ENCODE measurements around the gene FAM25A. TPM values are rescaled to one million over a fixed set of nuclear protein-coding genes. Genes with fewer than 3 reads are reported as not detected.
"Not testable (repeated sequence)": the region's sequence is repeated elsewhere in the genome, so short reads cannot be mapped to it uniquely, and the experiment has no call there.

Gene FAM25A
- not detected for total RNA-seq

DNA sequence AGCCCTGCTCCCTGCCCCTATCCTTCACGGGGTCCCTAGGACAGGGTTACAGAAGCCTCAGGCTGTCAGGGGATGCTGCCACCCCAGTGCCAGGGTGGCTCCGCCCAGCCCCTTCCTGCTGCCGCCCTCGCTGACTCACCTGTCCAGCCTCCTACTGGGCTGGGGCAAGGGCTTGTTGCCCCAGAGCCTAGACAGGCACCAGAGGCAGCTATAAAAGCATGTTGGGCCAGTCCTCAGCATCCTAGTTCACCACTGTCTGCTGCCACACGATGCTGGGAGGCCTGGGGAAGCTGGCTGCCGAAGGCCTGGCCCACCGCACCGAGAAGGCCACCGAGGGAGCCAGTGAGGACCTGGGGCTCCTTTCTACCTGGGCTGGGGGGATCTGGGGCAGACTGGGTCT, at the start of gene FAM25A:
FAM25A (plus strand) TSS at position 239 of the 400 bp plus-strand sequence; CDS start at position 270, 31 bp downstream.
- intact Hi-C loops (cut with DNase I, micrococcal nuclease), result not testable (repeated sequence)

GRCh38 chr10:86970982-86971231, 49.2 kb upstream of the FAM25A start:
- no peak for DNase-seq
- Mint-ChIP-seq H3K4me1 (peaks cover 31% of the 10 kb centered on the region), H3K36me3 (ENCODE audit: low read depth) (no peaks in the 10 kb centered on the region), H3K27ac (peak overlapping the region; percentile 63), H3K27me3 (peaks cover 10% of the 10 kb centered on the region), H3K9me3 (ENCODE audit: low read depth) (no peaks in the 10 kb centered on the region), H3K4me3 (peak overlapping the region; percentile 70)
- ATAC-seq, result no peak
- ChIA-PET POLR2A (no interaction called here), CTCF (interaction anchor here (2.5 kb wide), 1 partner anchor 11 kb away, joined by 10 read pairs; no protein-coding TSS in a partner anchor)
- intact Hi-C loops (cut with DNase I, micrococcal nuclease), result loop anchor here in 1 of 2 experiments (1.0 kb wide), 3 partner anchors 54 to 215 kb away; partner anchors contain the start of genes BMPR1A and SHLD2

More for the DNA sequence above, at the start of gene FAM25A:
- H3K9me3 Mint-ChIP-seq (ENCODE audit: low read depth); H3K4me1 Mint-ChIP-seq; CTCF ChIA-PET; ATAC-seq; DNase-seq; H3K27me3 Mint-ChIP-seq; H3K36me3 Mint-ChIP-seq (ENCODE audit: low read depth); H3K27ac Mint-ChIP-seq; H3K4me3 Mint-ChIP-seq; POLR2A ChIA-PET: not testable (repeated sequence)

DNA sequence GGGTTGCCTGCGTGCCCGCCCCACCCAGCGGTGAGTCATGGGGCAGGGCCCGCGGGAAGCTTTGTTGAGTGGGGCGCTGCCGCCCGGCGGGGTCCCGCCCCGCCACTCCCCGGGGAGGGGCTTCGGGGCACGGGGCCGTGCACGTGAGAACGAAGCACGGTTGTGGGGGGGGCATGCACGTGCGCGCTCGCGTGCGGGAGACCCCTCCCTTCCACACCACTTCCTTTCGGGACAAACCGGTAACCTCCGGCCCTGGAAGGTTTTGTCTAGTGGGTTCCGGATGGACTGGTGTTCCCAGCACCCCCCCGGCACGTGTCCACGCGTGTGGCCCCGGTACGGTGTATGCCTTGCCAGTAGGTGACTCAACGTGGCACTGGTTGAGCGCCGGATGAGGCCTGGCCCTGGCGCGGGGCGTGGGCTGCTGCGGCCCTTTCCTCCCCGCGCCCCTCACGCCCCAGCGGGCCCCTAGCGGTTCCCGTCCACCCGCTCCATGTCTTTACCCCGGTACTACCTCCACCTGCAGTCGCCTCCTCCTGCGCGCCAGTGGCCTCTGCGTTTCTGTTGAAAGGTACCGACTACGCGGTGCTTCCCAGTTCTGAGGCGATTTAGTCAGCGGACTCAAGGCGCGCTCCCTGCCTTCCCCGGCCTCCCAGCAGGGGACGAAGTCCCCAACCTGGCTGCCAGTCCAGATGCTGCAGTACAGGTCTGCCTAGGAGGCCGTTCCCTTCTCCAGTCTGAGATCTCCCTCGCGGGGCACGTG, 48.7 kb upstream of the FAM25A start:
- intact Hi-C loops (cut with DNase I, micrococcal nuclease), result loop anchor here in 1 of 2 experiments (1.0 kb wide), 3 partner anchors 54 to 215 kb away; partner anchors contain the start of genes BMPR1A and SHLD2
- ChIA-PET POLR2A (no interaction called here), CTCF (interaction anchor here (2.5 kb wide), 1 partner anchor 11 kb away, joined by 10 read pairs; no protein-coding TSS in a partner anchor)
- DNase-seq (peak; percentile 88), ATAC-seq (peak; percentile 78)
- Mint-ChIP-seq H3K4me3 (peak overlapping the region; percentile 70), H3K36me3 (ENCODE audit: low read depth) (no peaks in the 10 kb centered on the region), H3K27me3 (peaks cover 10% of the 10 kb centered on the region), H3K4me1 (peaks cover 26% of the 10 kb centered on the region), H3K9me3 (ENCODE audit: low read depth) (no peaks in the 10 kb centered on the region), H3K27ac (peak overlapping the region; percentile 80)

- intact Hi-C loops (cut with DNase I, micrococcal nuclease), result no loop called here
- ChIA-PET POLR2A (no interaction called here), CTCF (no interaction called here)
- Mint-ChIP-seq H3K27me3 (peaks cover 10% of the 10 kb centered on the region), H3K27ac (peak overlapping the region; percentile 38), H3K9me3 (ENCODE audit: low read depth) (no peaks in the 10 kb centered on the region), H3K36me3 (ENCODE audit: low read depth) (no peaks in the 10 kb centered on the region), H3K4me1 (peaks cover 19% of the 10 kb centered on the region), H3K4me3 (no peak overlapping the region)
- no peak for ATAC-seq
- DNase-seq, result no peak
Observed at GRCh38 chr10:86972613-86973380, 47.3 kb upstream of the FAM25A start.

GRCh38 chr10:86974484-86974883, 45.6 kb upstream of the FAM25A start:
- Mint-ChIP-seq H3K4me1 (peaks cover 16% of the 10 kb centered on the region), H3K4me3 (no peak overlapping the region), H3K27ac (no peak overlapping the region), H3K9me3 (ENCODE audit: low read depth) (no peaks in the 10 kb centered on the region), H3K36me3 (ENCODE audit: low read depth) (no peaks in the 10 kb centered on the region), H3K27me3 (peaks cover 4% of the 10 kb centered on the region)
- ChIA-PET CTCF (interaction anchor here (0.6 kb wide), 1 partner anchor 195 kb away, joined by 3 read pairs; no protein-coding TSS in a partner anchor), POLR2A (no interaction called here)
- intact Hi-C loops (cut with DNase I, micrococcal nuclease), result no loop called here
- ATAC-seq (no peak), DNase-seq (no peak)

GRCh38 chr10:86976362-86977056, 43.6 kb upstream of the FAM25A start:
- ATAC-seq, result no peak
- Mint-ChIP-seq H3K27me3 (peaks cover 6% of the 10 kb centered on the region), H3K4me1 (peaks cover 9% of the 10 kb centered on the region), H3K27ac (no peak overlapping the region), H3K9me3 (ENCODE audit: low read depth) (no peaks in the 10 kb centered on the region), H3K36me3 (ENCODE audit: low read depth) (no peaks in the 10 kb centered on the region), H3K4me3 (no peak overlapping the region)
- POLR2A ChIA-PET, result no interaction called here
- CTCF ChIA-PET, result interaction anchor here (0.6 to 1.4 kb wide), 2 partner anchors 10 to 13 kb away, joined by 3 to 4 read pairs; no protein-coding TSS in a partner anchor
- no peak for DNase-seq
- intact Hi-C loops (cut with DNase I, micrococcal nuclease), result no loop called here

DNA sequence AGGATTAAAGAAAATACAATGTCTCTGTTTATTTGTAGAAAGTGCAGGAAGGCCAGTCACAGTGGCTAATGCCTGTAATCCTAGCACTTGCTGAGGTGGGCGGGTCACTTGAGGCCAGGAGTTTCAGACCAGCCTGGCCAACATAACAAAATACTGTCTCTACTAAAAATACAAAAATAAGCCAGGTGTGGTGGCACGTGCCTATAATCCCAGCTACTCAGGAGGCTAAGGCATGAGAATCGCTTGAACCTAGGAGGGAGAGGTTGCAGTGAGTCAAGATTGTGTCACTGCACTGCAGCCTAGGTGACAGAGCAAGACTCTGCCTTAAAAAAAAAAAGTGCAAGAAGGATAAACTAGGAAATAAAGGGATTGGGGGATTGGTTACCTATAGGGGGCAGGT, 41.6 kb upstream of the FAM25A start:
- H3K36me3 Mint-ChIP-seq (ENCODE audit: low read depth); DNase-seq; CTCF ChIA-PET; H3K9me3 Mint-ChIP-seq (ENCODE audit: low read depth); H3K27me3 Mint-ChIP-seq; H3K4me1 Mint-ChIP-seq; H3K4me3 Mint-ChIP-seq; ATAC-seq; intact Hi-C loops (cut with DNase I, micrococcal nuclease); POLR2A ChIA-PET: not testable (repeated sequence)
- H3K27ac Mint-ChIP-seq, result peak overlapping the region; percentile 59

DNA sequence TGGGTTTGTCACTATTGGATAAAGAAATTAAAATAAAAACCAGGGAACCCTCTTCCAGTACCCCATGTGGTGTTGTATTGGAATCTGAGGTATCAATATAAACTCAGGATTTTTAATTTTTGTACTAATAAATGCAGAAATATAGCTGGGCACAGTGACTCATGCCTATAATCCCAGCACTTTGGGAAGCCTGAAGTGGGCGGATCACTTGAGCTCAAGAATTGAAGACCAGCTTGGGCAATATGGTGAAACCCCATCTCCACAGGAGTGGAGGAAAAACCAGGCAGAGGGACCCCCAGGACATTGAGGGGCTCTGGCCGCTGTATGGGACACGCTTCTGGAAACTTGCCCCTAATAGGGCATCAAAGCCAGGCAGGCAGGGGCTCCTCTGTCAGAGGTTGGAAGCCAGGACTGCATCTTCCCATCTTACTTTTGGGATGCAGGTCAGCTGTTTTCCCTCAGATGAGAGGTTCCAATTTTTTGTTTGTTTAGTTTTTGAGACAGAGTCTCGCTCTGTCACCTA, 40.7 kb upstream of the FAM25A start:
- H3K27me3 Mint-ChIP-seq, result peaks cover 2% of the 10 kb centered on the region
- H3K9me3 Mint-ChIP-seq (ENCODE audit: low read depth), result no peaks in the 10 kb centered on the region
- intact Hi-C loops (cut with DNase I, micrococcal nuclease), result no loop called here
- DNase-seq (no peak), ATAC-seq (no peak)
- no peak overlapping the region for H3K27ac Mint-ChIP-seq
- ChIA-PET CTCF (interaction anchor here (0.9 kb wide), 1 partner anchor 41 kb away, joined by 3 read pairs; no protein-coding TSS in a partner anchor), POLR2A (no interaction called here)
- H3K4me1 Mint-ChIP-seq, result no peaks in the 10 kb centered on the region
- H3K4me3 Mint-ChIP-seq, result no peak overlapping the region
- H3K36me3 Mint-ChIP-seq (ENCODE audit: low read depth), result no peaks in the 10 kb centered on the region

GRCh38 chr10:86979977-86980448, 40.1 kb upstream of the FAM25A start:
- Mint-ChIP-seq H3K4me3 (no peak overlapping the region), H3K27ac (no peak overlapping the region), H3K27me3 (peaks cover 2% of the 10 kb centered on the region), H3K4me1 (no peaks in the 10 kb centered on the region), H3K9me3 (ENCODE audit: low read depth) (no peaks in the 10 kb centered on the region), H3K36me3 (ENCODE audit: low read depth) (no peaks in the 10 kb centered on the region)
- no peak for DNase-seq
- intact Hi-C loops (cut with DNase I, micrococcal nuclease), result no loop called here
- CTCF ChIA-PET, result no interaction called here
- no peak for ATAC-seq
- POLR2A ChIA-PET, result no interaction called here

DNA sequence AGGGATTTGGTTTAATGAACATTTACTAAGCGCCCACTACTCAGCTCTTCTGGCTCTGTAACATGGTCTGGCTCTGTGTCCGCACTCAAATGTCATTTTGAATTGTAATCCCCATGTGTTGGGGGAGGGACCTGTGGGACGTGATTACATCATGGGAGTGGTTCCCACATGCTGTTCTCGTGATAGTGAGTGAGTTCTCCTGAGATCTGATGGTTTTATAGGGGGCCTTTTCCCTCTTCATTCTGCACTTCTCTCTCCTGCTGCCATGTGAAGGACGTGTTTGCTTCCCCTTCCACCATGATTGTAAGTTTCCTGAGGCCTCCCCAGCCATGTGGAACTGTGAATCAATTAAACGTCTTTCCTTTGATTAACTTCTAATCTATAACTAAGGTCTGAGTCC, 39.1 kb upstream of the FAM25A start:
- DNase-seq; H3K4me3 Mint-ChIP-seq; POLR2A ChIA-PET; H3K4me1 Mint-ChIP-seq; H3K9me3 Mint-ChIP-seq (ENCODE audit: low read depth); intact Hi-C loops (cut with DNase I, micrococcal nuclease); ATAC-seq; H3K27me3 Mint-ChIP-seq; H3K27ac Mint-ChIP-seq; H3K36me3 Mint-ChIP-seq (ENCODE audit: low read depth): not testable (repeated sequence)
- CTCF ChIA-PET, result interaction anchor here (1.1 kb wide), 1 partner anchor 41 kb away, joined by 5 read pairs; no protein-coding TSS in a partner anchor

GRCh38 chr10:86981716-86982115, 38.4 kb upstream of the FAM25A start:
- CTCF ChIA-PET, result interaction anchor here (1.1 kb wide), 1 partner anchor 42 kb away, joined by 5 read pairs; no protein-coding TSS in a partner anchor

More at GRCh38 chr10:86981716-86982115, 38.4 kb upstream of the FAM25A start:
- POLR2A ChIA-PET, result no interaction called here
- DNase-seq (no peak), ATAC-seq (no peak)
- no peaks in the 10 kb centered on the region for H3K36me3 Mint-ChIP-seq (ENCODE audit: low read depth)
- peaks cover 2% of the 10 kb centered on the region for H3K27me3 Mint-ChIP-seq
- H3K4me3 Mint-ChIP-seq, result no peak overlapping the region
- no peaks in the 10 kb centered on the region for H3K4me1 Mint-ChIP-seq
- no peaks in the 10 kb centered on the region for H3K9me3 Mint-ChIP-seq (ENCODE audit: low read depth)
- H3K27ac Mint-ChIP-seq, result no peak overlapping the region
- intact Hi-C loops (cut with DNase I, micrococcal nuclease), result no loop called here

All from activated CD4-positive, alpha-beta T cell treated with anti-CD3 and anti-CD28 coated beads for 36 hours (primary cell).